ENCODE data around the gene ZP2.
"Not testable (repeated sequence)": the region's sequence is repeated elsewhere in the genome, so short reads cannot be mapped to it uniquely, and the experiment has no call there.

ZP2 gene

GRCh38 chr16:21169249-21169981 lies 42.0 kb downstream of the ZP2 start:
- no peak for DNase-seq

- DNase-seq: no peak
Observed at GRCh38 chr16:21167929-21168602, 43.3 kb downstream of the ZP2 start.

GRCh38 chr16:21167360-21167759 lies 44.0 kb downstream of the ZP2 start:
- DNase-seq: no peak

- DNase-seq: no peak
Observed at GRCh38 chr16:21166561-21166961, 44.8 kb downstream of the ZP2 start.

GRCh38 chr16:21164521-21165168 lies 46.7 kb downstream of the ZP2 start:
- DNase-seq: no peak

- no peak for DNase-seq
Observed at GRCh38 chr16:21163576-21163975, 47.8 kb downstream of the ZP2 start.

GRCh38 chr16:21162661-21163151 lies 48.7 kb downstream of the ZP2 start:
- no peak for DNase-seq

- no peak for DNase-seq
Observed at GRCh38 chr16:21161211-21161610, 50.2 kb downstream of the ZP2 start.

- DNase-seq: no peak
Observed at GRCh38 chr16:21160276-21160675, 51.1 kb downstream of the ZP2 start.

GRCh38 chr16:21159281-21159951 lies 52.0 kb downstream of the ZP2 start:
- no peak for DNase-seq

GRCh38 chr16:21158208-21159110 lies 52.9 kb downstream of the ZP2 start, which contains the start of gene LDAF1:
LDAF1 (plus strand) TSS chr16:21158674; CDS start chr16:21161183, 2,509 bp downstream.
- DNase-seq: no peak

GRCh38 chr16:21157632-21158031 lies 53.7 kb downstream of the ZP2 start:
- no peak for DNase-seq

- peak; percentile 10 for DNase-seq
Observed at GRCh38 chr16:21156767-21157467, 54.5 kb downstream of the ZP2 start.

GRCh38 chr16:21156011-21156410 lies 55.4 kb downstream of the ZP2 start:
- not testable (repeated sequence) for DNase-seq

GRCh38 chr16:21153124-21153729 lies 58.1 kb downstream of the ZP2 start:
- DNase-seq: not testable (repeated sequence)

- not testable (repeated sequence) for DNase-seq
Observed at GRCh38 chr16:21152160-21153030, 59.0 kb downstream of the ZP2 start.

- DNase-seq: peak; percentile 56
Observed at GRCh38 chr16:21150375-21151001, 60.9 kb downstream of the ZP2 start, which contains the start of gene DNAH3. DNAH3 (minus strand) TSS chr16:21150846; CDS start chr16:21150319, 527 bp downstream.
